Keratinocyte (primary cell): Measurements from ENCODE around the gene SERPINB10. TPM values are rescaled to one million over a fixed set of nuclear protein-coding genes. Genes with fewer than 3 reads are reported as not detected.

Experiments used
- DNase-seq: peaks from one replicate; pipeline ENCODE4 v3.0.0-alpha.2; 2011; ENCODE audit warnings: low read depth, missing footprints, low spot score
- FAIRE-seq: peaks from 2 replicates; lab custom pipeline; 2011; peaks lifted over from hg19 to GRCh38; lab: Jason Lieb, UNC
- H2AFZ ChIP-seq: 2 replicates; pipeline ENCODE4 v1.6.0; 2012; ENCODE audit warnings: low read length, control low read depth, inconsistent platforms; ENCODE audit not compliant: control insufficient read depth
- H3K27ac ChIP-seq: 2 replicates; pipeline ENCODE4 v1.5.1; 2011; ENCODE audit warnings: low read length; ENCODE audit not compliant: control insufficient read depth, insufficient read depth
- H3K27me3 ChIP-seq: 3 replicates; pipeline ENCODE4 v1.6.0; 2011; ENCODE audit warnings: low read length; ENCODE audit not compliant: control insufficient read depth, insufficient read depth; ENCODE audit errors: extremely low read depth
- H3K36me3 ChIP-seq, 2 experiments: 2 replicates in 1 of 2; 3 replicates in 1 of 2; pipeline ENCODE4 v1.5.1; 2011; ENCODE audit warnings: low read length in 2 of 2, mild to moderate bottlenecking in 1 of 2; ENCODE audit not compliant: control insufficient read depth in 2 of 2, insufficient read depth in 2 of 2; ENCODE audit errors: extremely low read depth in 1 of 2
- H3K4me1 ChIP-seq: 3 replicates; pipeline ENCODE4 v1.5.1; 2011; ENCODE audit warnings: low read length; ENCODE audit not compliant: control insufficient read depth, insufficient read depth; ENCODE audit errors: extremely low read depth
- H3K4me2 ChIP-seq: 3 replicates; pipeline ENCODE4 v1.6.0; 2011; ENCODE audit warnings: low read depth, low read length; ENCODE audit not compliant: control insufficient read depth, insufficient read depth; ENCODE audit errors: extremely low read depth
- H3K4me3 ChIP-seq, 3 experiments: fragments of 200-600 bp in 1 of 3; sonication (generic) in 1 of 3; 2 replicates in 2 of 3; 3 replicates in 1 of 3; pipeline ENCODE4 v1.5.1; 2011 to 2016; ENCODE audit warnings: low read length in 3 of 3, mild to moderate bottlenecking in 3 of 3, control low read depth in 2 of 3, inconsistent platforms in 1 of 3, low read depth in 1 of 3, mixed read lengths in 1 of 3, mixed run types in 1 of 3, moderate library complexity in 1 of 3; ENCODE audit not compliant: control insufficient read depth in 2 of 3, insufficient read depth in 2 of 3; ENCODE audit errors: extremely low read depth in 1 of 3
- H3K79me2 ChIP-seq: 2 replicates; pipeline ENCODE4 v1.6.0; 2012; ENCODE audit warnings: low read length; ENCODE audit not compliant: control insufficient read depth, insufficient read depth
- H3K9ac ChIP-seq: 3 replicates; pipeline ENCODE4 v1.6.0; 2011; ENCODE audit warnings: low read length; ENCODE audit not compliant: control insufficient read depth, insufficient read depth; ENCODE audit errors: extremely low read depth
- H3K9me1 ChIP-seq: 3 replicates; pipeline ENCODE4 v1.6.0; 2011; ENCODE audit warnings: low read length; ENCODE audit not compliant: control insufficient read depth, insufficient read depth; ENCODE audit errors: extremely low read depth
- H3K9me3 ChIP-seq: 2 replicates; pipeline ENCODE4 v1.5.1; 2012; ENCODE audit warnings: low read depth, low read length; ENCODE audit not compliant: control insufficient read depth
- H4K20me1 ChIP-seq: 3 replicates; pipeline ENCODE4 v1.6.0; 2011; ENCODE audit warnings: low read length; ENCODE audit not compliant: control insufficient read depth, insufficient read depth; ENCODE audit errors: extremely low read depth
- EZH2 ChIP-seq: IDR thresholded peaks from one replicate; pipeline ENCODE4 v1.6.1; 2012; ENCODE audit warnings: inconsistent platforms, mild to moderate bottlenecking, low read length, moderate library complexity
- dilution Hi-C: fragments of 300-500 bp; cut with MboI; formaldehyde crosslinking; loops from one replicate; pipeline ENCODE4 v1.7.0; 2020; ENCODE audit warnings: low sequenced_read_pairs; ENCODE audit not compliant: extremely low pct_ligation_motif_present
- polyA plus RNA-seq, 5 experiments: library from polyadenylated mRNA; depleted of rRNA in 3 of 5; stranded (reverse) in 3 of 5; stranded (forward) in 1 of 5; unstranded in 1 of 5; fragments of >200 nt; gene quantifications; 1 replicate in 1 of 5; 2 replicates in 3 of 5; 3 replicates in 1 of 5; pipeline versions ENCODE4 v1.2.1 to v1.2.3, GENCODE V29; 2011 to 2012; ENCODE audit warnings: missing spikeins in 2 of 5, low read depth in 1 of 5, low replicate concordance in 1 of 5
- TF ChIP-seq, protein P1 (sequence below), 3 experiments: IDR thresholded peaks in 1 of 3; conservative IDR thresholded peaks in 1 of 3; optimal IDR thresholded peaks in 1 of 3; 2 replicates in 2 of 3; 3 replicates in 1 of 3; pipeline versions ENCODE3 to v1.5.1; 2011; ENCODE audit warnings: low read length in 3 of 3, mild to moderate bottlenecking in 3 of 3, moderate library complexity in 2 of 3, control low read depth in 1 of 3, inconsistent platforms in 1 of 3; ENCODE audit not compliant: insufficient read depth in 2 of 3; ENCODE audit errors: extremely low read depth in 1 of 3

The SERPINB10 gene
- polyA plus RNA-seq, 1 donor (not counting 4 experiments of a cell fraction or from before 2014, with no cell fraction given), result 10.1 TPM

GRCh38 chr18:63970809-63971205 lies 63.0 kb downstream of the SERPINB10 start:
- H3K9me1 ChIP-seq, result no peaks in the 10 kb centered on the region
- no peaks in the 10 kb centered on the region for H3K27me3 ChIP-seq
- TF ChIP-seq EZH2, result no peak
- TF ChIP-seq, protein P1, sequence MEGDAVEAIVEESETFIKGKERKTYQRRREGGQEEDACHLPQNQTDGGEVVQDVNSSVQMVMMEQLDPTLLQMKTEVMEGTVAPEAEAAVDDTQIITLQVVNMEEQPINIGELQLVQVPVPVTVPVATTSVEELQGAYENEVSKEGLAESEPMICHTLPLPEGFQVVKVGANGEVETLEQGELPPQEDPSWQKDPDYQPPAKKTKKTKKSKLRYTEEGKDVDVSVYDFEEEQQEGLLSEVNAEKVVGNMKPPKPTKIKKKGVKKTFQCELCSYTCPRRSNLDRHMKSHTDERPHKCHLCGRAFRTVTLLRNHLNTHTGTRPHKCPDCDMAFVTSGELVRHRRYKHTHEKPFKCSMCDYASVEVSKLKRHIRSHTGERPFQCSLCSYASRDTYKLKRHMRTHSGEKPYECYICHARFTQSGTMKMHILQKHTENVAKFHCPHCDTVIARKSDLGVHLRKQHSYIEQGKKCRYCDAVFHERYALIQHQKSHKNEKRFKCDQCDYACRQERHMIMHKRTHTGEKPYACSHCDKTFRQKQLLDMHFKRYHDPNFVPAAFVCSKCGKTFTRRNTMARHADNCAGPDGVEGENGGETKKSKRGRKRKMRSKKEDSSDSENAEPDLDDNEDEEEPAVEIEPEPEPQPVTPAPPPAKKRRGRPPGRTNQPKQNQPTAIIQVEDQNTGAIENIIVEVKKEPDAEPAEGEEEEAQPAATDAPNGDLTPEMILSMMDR (optimal IDR thresholded peaks at IDR 0.05 in 1 of 3, IDR thresholded peaks at IDR 0.05 in 1 of 3, conservative IDR thresholded peaks at IDR 0.05 in 1 of 3; ENCODE audit: extremely low read depth in 1 of 3, insufficient read depth in 2 of 3, low read length in 3 of 3), result no peak
- H3K36me3 ChIP-seq, result peaks cover 0 to 8% of the 10 kb centered on the region in 2 experiments
- H3K9me3 ChIP-seq, result no peaks in the 10 kb centered on the region
- peak overlapping the region; percentile 95 for H3K4me2 ChIP-seq
- peak overlapping the region; percentile 76 to 90 (median 86) for H3K4me3 ChIP-seq
- peaks cover 35% of the 10 kb centered on the region for H3K4me1 ChIP-seq
- FAIRE-seq (no peak), DNase-seq (no peak)
- H2AFZ ChIP-seq, result peak overlapping the region; percentile 84
- peak overlapping the region; percentile 93 for H3K27ac ChIP-seq
- dilution Hi-C loops, result no loop called here
- peaks cover 35% of the 10 kb centered on the region for H3K79me2 ChIP-seq
- peak overlapping the region; percentile 96 for H3K9ac ChIP-seq
- H4K20me1 ChIP-seq, result no peaks in the 10 kb centered on the region

DNA sequence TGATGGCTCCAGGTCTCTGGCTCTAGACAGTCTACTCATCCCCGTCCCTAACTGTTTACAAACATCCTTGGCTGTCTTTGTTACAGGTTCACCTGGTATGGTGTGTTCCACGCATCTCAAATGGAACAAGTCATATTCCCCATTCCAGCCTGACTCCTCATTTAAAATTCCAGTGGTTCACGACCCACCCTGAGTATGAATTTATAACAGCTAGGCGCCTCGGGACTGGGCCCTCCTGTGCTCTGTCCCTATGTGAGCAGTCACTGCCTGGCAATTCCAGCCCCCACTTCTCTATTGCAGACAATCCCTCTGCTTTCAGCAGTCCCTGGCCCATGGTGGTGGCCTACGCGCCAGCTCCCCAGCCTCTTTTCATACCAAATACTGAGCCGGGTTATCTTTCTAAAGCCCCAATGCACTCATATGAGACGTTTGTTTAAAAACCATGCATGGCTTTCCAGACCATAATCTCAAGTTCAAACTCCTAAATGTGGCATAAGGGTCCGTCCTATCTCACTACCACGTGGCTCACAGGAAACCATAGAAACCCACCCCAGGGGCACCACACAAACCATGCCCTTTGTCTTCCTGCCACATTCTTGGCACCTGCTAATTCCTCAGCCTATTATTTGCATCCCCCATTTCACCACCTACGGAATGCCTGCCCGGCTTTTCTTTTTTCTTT lies 63.7 kb downstream of the SERPINB10 start:
- peaks cover 0 to 8% of the 10 kb centered on the region in 2 experiments for H3K36me3 ChIP-seq
- DNase-seq (no peak), FAIRE-seq (no peak)
- H4K20me1 ChIP-seq, result no peaks in the 10 kb centered on the region
- H3K9ac ChIP-seq, result peak overlapping the region; percentile 96
- H3K79me2 ChIP-seq, result peaks cover 41% of the 10 kb centered on the region
- peak overlapping the region; percentile 93 for H3K27ac ChIP-seq
- TF ChIP-seq, protein P1 (optimal IDR thresholded peaks at IDR 0.05 in 1 of 3, IDR thresholded peaks at IDR 0.05 in 1 of 3, conservative IDR thresholded peaks at IDR 0.05 in 1 of 3; ENCODE audit: extremely low read depth in 1 of 3, insufficient read depth in 2 of 3, low read length in 3 of 3), result no peak
- TF ChIP-seq EZH2, result no peak
- dilution Hi-C loops, result no loop called here
- H3K4me1 ChIP-seq, result peaks cover 30% of the 10 kb centered on the region
- H3K9me1 ChIP-seq, result no peaks in the 10 kb centered on the region
- H3K4me3 ChIP-seq, result peak overlapping the region; percentile 76 to 90 (median 86)
- H3K27me3 ChIP-seq, result no peaks in the 10 kb centered on the region
- H3K9me3 ChIP-seq, result no peaks in the 10 kb centered on the region
- peak overlapping the region; percentile 84 for H2AFZ ChIP-seq
- H3K4me2 ChIP-seq, result peak overlapping the region; percentile 95
